Islet of Langerhans (tissue), 1 donor: ENCODE measurements around the gene HCFC1.

Source experiments
- FAIRE-seq: peaks from one replicate; lab custom pipeline; 2011; peaks lifted over from hg19 to GRCh38; lab: Jason Lieb, UNC

HCFC1 gene

GRCh38 chrX:153956044-153956907 is 15.3 kb downstream of the HCFC1 start:
- no peak for FAIRE-seq

- no peak for FAIRE-seq
Measured at GRCh38 chrX:153955228-153955732, 16.3 kb downstream of the HCFC1 start.

GRCh38 chrX:153954558-153955227 is 16.9 kb downstream of the HCFC1 start:
- FAIRE-seq: no peak

- no peak for FAIRE-seq
Measured at GRCh38 chrX:153953892-153954557, 17.6 kb downstream of the HCFC1 start.

GRCh38 chrX:153953342-153953830 is 18.2 kb downstream of the HCFC1 start:
- no peak for FAIRE-seq

- FAIRE-seq: no peak
Measured at GRCh38 chrX:153952373-153953026, 19.1 kb downstream of the HCFC1 start.

- FAIRE-seq: no peak
Measured at GRCh38 chrX:153951683-153952372, 19.8 kb downstream of the HCFC1 start.

GRCh38 chrX:153950127-153950526 is 21.5 kb downstream of the HCFC1 start:
- no peak for FAIRE-seq

- no peak for FAIRE-seq
Measured at GRCh38 chrX:153948847-153949805, 22.5 kb downstream of the HCFC1 start.

GRCh38 chrX:153948002-153948466 is 23.6 kb downstream of the HCFC1 start:
- no peak for FAIRE-seq

- FAIRE-seq: peak; percentile 90
Measured at GRCh38 chrX:153947009-153947769, 24.4 kb downstream of the HCFC1 start.

- no peak for FAIRE-seq
Measured at GRCh38 chrX:153945956-153946943, 25.4 kb downstream of the HCFC1 start.

- no peak for FAIRE-seq
Measured at GRCh38 chrX:153944800-153945150, 26.8 kb downstream of the HCFC1 start.

- no peak for FAIRE-seq
Measured at GRCh38 chrX:153944140-153944799, 27.3 kb downstream of the HCFC1 start, which contains the start of gene RENBP. Gene RENBP, minus strand, starts transcription at chrX:153944643. Its CDS starts 33 bp downstream, at chrX:153944610.

- no peak for FAIRE-seq
Measured at GRCh38 chrX:153941336-153942252, 30.0 kb downstream of the HCFC1 start.

- no peak for FAIRE-seq
Measured at GRCh38 chrX:153939573-153939972, 32.0 kb downstream of the HCFC1 start.
